ENCODE measurements around the gene PRR15L. TPM values are rescaled to one million over a fixed set of nuclear protein-coding genes. Genes with fewer than 3 reads are reported as not detected.

PRR15L gene
- polyA plus RNA-seq, 1 experiment: not detected

- ChIA-PET CTCF (interaction anchor here (0.7 to 30.9 kb wide), 29 partner anchors 8 to 672 kb away, joined by 3 to 575 read pairs (median 5); partner anchors contain the start of genes CBX1, CDK5RAP3, NFE2L1 and PNPO), POLR2A (no interaction called here)
- Histone ChIP-seq H3K4me3 (ENCODE audit: low read depth, low read length) (no peak overlapping the region), H3K27me3 (ENCODE audit: control insufficient read depth, insufficient read depth, low read length) (no peaks in the 10 kb centered on the region), H3K36me3 (ENCODE audit: control insufficient read depth, insufficient read depth, low read length) (peaks cover 39% of the 10 kb centered on the region)
- no peak for DNase-seq (ENCODE audit: low read depth)
- TF ChIP-seq CTCF (IDR thresholded peaks at IDR 0.05; ENCODE audit: insufficient read depth, low read depth, low read length): peak; percentile 81
Observed at GRCh38 chr17:47978324-47978723, 20.6 kb upstream of the PRR15L start.

- CTCF ChIA-PET: interaction anchor here (1.3 to 30.9 kb wide), 3 partner anchors 27 to 40 kb away, joined by 3 to 575 read pairs (median 380); partner anchors contain the start of genes PNPO and PRR15L
- no peak overlapping the region for H3K4me3 ChIP-seq (ENCODE audit: low read depth, low read length)
- no peak for DNase-seq (ENCODE audit: low read depth)
- H3K27me3 ChIP-seq (ENCODE audit: control insufficient read depth, insufficient read depth, low read length): no peaks in the 10 kb centered on the region
- TF ChIP-seq CTCF (IDR thresholded peaks at IDR 0.05; ENCODE audit: insufficient read depth, low read depth, low read length): no peak
- POLR2A ChIA-PET: no interaction called here
- peaks cover 23% of the 10 kb centered on the region for H3K36me3 ChIP-seq (ENCODE audit: control insufficient read depth, insufficient read depth, low read length)
Observed at GRCh38 chr17:47975823-47976205, 18.1 kb upstream of the PRR15L start.

DNA sequence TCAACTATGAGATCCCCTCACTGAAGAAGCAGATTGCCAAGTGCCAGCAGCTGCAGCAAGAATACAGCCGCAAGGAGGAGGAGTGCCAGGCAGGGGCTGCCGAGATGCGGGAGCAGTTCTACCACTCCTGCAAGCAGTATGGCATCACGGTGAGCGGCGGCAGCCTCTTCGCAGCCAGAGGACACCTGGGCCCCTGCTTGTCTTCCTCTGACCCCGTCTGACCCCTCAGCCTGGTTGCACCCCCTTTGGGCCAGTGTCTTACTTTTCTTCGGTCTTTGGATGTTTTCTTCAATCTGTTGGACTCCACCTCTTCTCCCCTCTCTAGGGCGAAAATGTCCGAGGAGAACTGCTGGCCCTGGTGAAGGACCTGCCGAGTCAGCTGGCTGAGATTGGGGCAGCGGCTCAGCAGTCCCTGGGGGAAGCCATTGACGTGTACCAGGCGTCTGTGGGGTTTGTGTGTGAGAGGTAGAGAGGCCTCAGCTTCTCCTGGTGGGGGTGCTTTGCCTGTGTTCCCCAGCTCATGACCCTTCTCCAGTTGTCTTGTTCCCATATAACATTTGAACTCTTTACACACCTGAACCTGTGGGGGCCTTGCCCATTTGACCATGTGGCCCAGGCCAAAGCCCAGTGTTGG lies 17.6 kb upstream of the PRR15L start:
- POLR2A ChIA-PET: no interaction called here
- CTCF ChIA-PET: interaction anchor here (14.9 to 30.9 kb wide), 2 partner anchors 26 to 40 kb away, joined by 380 to 575 read pairs; partner anchors contain the start of genes PNPO and PRR15L
- Histone ChIP-seq H3K27me3 (ENCODE audit: control insufficient read depth, insufficient read depth, low read length) (no peaks in the 10 kb centered on the region), H3K4me3 (ENCODE audit: low read depth, low read length) (no peak overlapping the region), H3K36me3 (ENCODE audit: control insufficient read depth, insufficient read depth, low read length) (peaks cover 21% of the 10 kb centered on the region)
- TF ChIP-seq CTCF (IDR thresholded peaks at IDR 0.05; ENCODE audit: insufficient read depth, low read depth, low read length): no peak
- DNase-seq (ENCODE audit: low read depth): no peak

DNA sequence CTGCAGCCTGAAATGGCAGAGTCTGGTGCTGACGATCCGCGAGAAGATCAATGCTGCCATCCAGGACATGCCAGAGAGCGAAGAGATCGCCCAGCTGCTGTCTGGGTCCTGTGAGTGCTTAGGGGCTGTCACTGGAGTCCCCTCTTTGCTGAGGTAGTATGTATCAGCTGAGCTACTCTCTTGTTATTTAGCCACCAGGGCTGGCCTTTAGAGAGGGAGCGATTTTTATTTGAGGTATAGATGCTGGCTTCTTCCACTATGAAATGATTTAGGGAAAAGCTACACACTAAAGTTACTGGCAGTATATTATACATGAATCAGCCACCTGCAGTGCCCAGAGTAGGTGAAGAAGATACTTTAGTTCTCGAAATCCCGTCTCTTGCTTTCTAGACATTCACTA lies 15.9 kb upstream of the PRR15L start:
- TF ChIP-seq CTCF (IDR thresholded peaks at IDR 0.05; ENCODE audit: insufficient read depth, low read depth, low read length): no peak
- POLR2A ChIA-PET: no interaction called here
- CTCF ChIA-PET: interaction anchor here (14.9 to 30.9 kb wide), 2 partner anchors 25 to 42 kb away, joined by 380 to 575 read pairs; partner anchors contain the start of genes PNPO and PRR15L

GRCh38 chr17:47970725-47971499 lies 13.2 kb upstream of the PRR15L start, which contains the start of gene CDK5RAP3:
CDK5RAP3 (plus strand) TSS chr17:47971113; CDS start chr17:47971147, 34 bp downstream.
- ChIA-PET CTCF (interaction anchor here (0.6 to 30.9 kb wide), 30 partner anchors 9 to 136 kb away, joined by 3 to 575 read pairs (median 4); partner anchors contain the start of genes PNPO, PRR15L and SCRN2), POLR2A (interaction anchor here (0.6 to 1.7 kb wide), 4 partner anchors 29 to 1116 kb away, joined by 3 to 18 read pairs (median 9); partner anchors contain the start of genes NFE2L1 and PNPO)
- Histone ChIP-seq H3K27me3 (ENCODE audit: control insufficient read depth, insufficient read depth, low read length) (no peaks in the 10 kb centered on the region), H3K36me3 (ENCODE audit: control insufficient read depth, insufficient read depth, low read length) (peaks cover 8% of the 10 kb centered on the region), H3K4me3 (ENCODE audit: low read depth, low read length) (peak within 1 kb of the TSS; percentile 72)
- TF ChIP-seq CTCF (IDR thresholded peaks at IDR 0.05; ENCODE audit: insufficient read depth, low read depth, low read length): peak; percentile 94
- peak; percentile 91 for DNase-seq (ENCODE audit: low read depth)

More for the DNA sequence above, 15.9 kb upstream of the PRR15L start:
- no peak overlapping the region for H3K4me3 ChIP-seq (ENCODE audit: low read depth, low read length)
- peaks cover 15% of the 10 kb centered on the region for H3K36me3 ChIP-seq (ENCODE audit: control insufficient read depth, insufficient read depth, low read length)
- DNase-seq (ENCODE audit: low read depth): no peak
- no peaks in the 10 kb centered on the region for H3K27me3 ChIP-seq (ENCODE audit: control insufficient read depth, insufficient read depth, low read length)

Measured in BJ (cell line).